Activated CD8-positive, alpha-beta memory T cell treated with anti-CD3 and anti-CD28 coated beads for 24 hours (primary cell): ENCODE data around the gene CHMP1B.

Experiments used
- DNase-seq: peaks from one replicate; pipeline ENCODE4 v3.0.0-alpha.2; 2020

The CHMP1B gene, protein sequence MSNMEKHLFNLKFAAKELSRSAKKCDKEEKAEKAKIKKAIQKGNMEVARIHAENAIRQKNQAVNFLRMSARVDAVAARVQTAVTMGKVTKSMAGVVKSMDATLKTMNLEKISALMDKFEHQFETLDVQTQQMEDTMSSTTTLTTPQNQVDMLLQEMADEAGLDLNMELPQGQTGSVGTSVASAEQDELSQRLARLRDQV

DNA sequence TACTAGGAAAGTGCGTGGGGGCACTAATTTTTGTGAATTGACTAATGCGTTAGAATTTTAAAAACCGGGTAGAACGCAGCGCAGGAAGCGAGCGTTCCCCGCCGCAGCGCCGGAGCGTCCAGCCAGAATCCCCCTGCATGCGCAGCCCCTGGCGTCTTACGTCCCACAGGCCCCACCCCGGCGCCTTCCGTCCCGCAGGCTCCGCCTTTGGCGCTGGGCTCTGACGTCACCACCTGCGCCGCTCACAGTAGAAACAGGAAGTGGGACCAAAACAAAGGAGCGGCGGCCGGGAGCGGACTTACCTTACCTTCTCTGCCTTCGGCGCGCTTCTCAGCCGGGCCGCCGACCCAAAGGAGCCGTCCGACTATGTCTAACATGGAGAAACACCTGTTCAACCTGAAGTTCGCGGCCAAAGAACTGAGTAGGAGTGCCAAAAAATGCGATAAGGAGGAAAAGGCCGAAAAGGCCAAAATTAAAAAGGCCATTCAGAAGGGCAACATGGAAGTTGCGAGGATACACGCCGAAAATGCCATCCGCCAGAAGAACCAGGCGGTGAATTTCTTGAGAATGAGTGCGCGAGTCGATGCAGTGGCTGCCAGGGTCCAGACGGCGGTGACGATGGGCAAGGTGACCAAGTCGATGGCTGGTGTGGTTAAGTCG lies at the start of gene CHMP1B:
CHMP1B (plus strand) TSS at position 268 of the 660 bp plus-strand sequence; CDS start at position 367, 99 bp downstream.
- DNase-seq, result peak; percentile 98

DNA sequence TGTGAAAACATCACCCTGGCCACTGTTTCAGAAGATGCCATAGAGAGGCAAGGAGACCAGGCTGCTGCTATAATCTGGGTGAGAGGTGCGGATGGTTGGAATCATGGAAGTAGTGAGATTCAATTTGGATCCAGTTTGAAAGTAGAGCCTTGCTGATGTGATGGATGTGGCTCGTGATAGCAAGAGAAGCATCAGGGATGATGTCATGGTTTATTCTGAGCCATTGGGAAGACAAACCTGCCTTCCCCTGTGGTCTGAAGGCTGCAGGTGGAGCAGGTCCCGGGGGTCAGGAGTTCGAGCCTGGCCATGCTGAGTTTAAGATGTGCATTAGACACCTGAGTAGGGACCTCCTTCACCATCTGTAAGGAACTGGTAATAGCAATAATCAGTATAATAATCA lies 49.6 kb upstream of the CHMP1B start:
- DNase-seq, result no peak

DNA sequence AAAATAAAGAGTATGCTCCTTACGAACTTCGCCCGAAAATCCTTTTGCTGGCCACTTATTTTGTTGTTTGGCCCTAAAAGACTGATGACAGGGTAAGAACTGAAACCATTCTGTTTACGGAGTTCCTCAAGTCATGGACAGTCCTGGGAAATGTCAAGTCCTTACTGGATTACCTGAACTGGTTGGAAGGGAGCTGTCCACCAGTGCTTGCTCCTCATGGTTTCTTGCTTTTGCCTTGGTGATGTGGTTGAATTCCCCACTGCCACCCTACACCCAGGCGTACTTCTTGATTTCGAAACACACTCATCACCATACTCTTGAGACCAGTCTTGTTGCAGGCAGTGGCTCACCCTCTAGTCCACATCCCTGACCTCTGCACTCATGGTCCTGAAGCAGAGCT lies 49.1 kb upstream of the CHMP1B start:
- DNase-seq, result no peak

DNA sequence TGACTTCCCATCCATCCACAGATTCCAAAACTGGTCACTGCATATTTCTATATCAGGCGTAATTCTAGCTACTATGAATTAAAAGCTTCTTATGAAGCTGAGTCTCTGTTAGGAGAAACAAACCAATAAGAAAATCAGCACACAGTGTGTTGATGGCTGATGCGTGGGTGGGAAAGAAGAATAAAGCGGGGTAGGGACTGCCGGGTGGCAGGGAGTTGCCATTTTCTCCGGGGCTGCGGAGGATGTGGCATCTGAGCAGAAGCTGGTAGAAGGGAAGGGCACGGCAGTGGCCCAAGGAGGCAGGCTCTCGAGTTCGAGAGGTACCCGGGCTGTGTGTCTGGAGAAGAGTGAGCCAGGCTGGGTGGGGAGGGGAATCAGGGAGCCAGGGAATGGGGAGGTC lies 48.6 kb upstream of the CHMP1B start:
- DNase-seq, result no peak

DNA sequence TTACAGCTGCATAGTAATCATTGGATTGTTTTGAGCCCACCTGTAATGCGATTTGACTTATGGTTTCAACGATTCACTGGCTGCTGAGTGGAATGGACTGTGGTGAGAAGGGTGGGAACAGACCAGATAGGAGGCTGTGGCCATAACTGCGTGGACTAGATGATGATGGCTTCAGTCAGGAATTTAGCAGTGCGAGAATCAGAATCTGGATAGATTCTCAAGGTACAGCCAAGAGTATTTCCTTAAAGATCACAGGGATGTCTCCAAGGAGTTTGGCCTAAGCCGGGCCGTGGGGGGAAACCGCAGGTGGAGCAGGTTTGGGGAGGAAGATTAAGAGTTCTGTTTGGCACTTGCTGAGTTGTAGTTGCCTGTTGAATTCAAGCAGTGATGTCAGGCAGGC lies 44.0 kb upstream of the CHMP1B start:
- no peak for DNase-seq

DNA sequence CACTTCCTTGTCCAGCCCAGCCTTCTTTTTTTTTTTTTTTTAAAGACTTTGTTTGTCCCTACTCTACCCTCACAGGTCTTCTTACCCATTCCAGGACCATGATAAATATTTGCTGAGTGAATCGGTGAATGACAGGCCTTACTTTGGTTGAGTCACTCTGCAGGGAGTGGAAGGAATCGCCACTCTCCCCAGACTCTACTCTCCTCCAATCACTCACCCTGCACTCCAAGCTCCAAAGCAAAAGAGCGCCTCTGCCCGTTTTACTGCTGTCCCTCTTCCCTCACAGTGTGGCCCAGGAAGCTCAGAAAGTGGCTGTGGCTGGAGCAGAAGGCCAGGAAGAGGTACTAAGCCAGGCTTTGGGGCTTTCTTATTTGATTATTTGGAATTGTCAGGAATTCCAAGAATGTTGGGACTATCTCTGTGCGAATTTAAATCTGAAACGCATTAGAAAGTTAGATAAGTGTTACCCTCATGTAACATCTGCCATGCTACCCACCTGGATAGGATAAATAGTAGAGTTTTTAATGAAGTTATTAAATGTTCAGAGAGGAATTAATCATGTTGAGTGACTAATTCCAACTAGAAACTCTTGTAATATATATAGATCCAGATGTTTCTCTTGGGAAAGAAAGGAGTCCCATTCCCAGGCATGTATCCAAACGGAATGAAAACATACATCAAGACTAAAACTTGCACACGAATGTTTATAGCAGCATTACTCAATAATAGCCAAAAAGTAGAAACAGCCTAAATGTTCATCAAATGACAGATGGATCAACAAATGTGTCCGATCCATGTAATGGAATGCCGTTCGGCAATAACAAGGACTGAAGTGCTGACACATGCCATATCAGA lies 43.0 kb upstream of the CHMP1B start:
- no peak for DNase-seq

DNA sequence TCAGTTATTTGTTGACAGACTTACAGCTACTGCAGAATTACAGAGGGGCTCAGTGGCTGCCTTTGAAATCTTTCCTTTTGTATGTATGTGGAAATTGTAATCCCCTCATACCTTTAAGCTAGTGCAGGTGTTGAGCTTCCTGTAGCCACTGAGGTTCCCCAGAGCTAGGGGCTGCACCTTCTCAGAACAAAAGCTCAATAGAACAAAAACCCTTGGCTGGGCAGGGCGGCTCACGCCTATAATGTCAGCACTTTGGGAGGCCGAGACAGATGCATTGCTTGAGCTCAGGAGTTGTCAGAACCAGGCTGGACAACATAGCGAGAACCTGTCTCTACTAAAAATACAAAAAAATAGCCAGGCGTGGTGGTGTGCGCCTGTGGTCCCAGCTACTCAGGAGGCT lies 41.3 kb upstream of the CHMP1B start:
- no peak for DNase-seq

DNA sequence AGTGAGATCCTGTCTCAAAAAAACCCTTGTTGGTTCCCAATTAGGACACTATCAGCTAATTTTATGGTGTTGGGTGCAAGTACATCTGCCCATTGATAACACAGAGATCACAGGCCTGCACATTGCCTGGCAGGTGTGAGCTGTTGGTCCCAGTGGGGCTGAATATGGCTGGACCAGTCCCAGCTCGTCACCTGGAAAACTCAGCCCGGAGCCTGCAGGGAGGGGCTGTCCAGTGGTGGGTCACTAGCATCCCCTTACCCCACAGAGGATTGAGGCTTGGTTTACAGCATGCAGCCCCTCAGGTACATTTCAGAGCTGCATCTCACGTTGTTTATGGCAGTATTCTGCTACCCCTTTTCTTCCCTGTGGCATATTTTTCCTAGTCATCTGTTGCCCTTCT lies 40.8 kb upstream of the CHMP1B start:
- DNase-seq, result no peak

DNA sequence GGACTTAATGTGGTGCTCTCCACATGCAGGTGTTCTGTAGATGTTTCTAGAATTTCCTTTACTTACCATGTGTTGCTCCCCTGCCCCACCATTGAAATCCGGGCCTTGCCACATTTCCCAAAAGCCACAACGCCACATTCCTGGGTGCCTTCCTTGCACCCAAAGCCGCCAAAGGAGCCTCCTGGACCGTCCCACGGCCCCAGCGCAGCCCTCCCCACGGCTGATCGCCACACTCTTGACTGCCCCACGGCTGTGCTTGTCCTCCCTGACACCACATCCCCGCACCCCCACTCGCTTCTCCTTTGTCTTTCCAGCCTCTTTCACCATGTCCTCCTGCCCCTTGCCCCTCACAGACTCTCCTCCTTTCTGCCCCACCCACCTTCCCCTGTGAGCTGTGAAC lies 40.2 kb upstream of the CHMP1B start:
- no peak for DNase-seq

DNA sequence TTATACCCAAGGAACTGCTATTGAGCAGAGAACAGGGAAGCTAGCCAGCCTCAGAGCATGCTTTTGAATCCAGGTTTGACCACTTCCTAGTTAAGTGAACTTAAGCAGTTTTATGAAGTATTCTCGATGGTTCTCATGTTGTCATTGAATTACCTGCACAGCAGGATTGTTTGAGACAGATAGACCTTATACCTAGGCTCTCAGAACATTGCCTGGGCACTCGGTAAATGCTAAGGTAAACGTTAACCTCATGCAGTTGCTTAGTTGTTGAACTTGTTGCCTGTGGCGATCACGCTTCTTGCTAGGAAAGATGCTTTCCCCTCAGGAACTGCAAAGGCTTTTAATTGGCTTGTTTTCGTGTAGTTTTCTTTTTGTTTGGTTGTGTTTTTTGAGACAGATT lies 34.0 kb upstream of the CHMP1B start:
- DNase-seq, result no peak

DNA sequence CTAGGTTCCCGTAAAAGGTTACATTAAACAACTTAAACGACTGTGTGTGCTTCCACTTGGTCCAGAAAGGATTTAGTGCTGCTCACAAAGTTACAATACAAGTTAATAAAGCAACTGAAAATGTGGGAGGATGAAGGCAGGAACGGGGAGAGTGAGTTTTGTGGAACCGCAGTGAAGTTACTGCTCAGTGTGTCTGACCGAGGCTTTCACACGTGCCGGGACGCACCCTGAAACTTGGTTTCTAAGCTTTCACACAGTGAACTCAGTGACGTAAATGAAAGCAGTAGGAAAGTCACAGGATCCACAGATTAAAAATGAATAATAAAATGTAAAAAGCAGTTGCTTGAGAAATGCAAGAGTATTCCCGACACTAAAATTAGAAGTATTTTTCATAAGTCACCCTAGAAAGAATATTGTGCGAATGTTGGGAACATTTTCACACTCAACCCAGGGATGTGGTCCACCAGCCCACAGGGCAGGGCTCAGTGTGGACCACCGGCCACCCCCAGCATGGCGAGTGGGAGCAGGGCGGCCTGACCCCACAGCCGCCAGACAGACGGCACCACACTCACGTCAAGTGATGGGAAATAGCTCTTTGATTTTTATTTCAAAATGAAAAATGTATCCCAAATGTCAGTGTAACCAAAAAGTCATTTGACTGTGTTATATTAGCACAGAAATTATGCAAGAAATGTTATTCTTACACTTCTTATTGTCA lies 32.6 kb upstream of the CHMP1B start:
- DNase-seq, result no peak

DNA sequence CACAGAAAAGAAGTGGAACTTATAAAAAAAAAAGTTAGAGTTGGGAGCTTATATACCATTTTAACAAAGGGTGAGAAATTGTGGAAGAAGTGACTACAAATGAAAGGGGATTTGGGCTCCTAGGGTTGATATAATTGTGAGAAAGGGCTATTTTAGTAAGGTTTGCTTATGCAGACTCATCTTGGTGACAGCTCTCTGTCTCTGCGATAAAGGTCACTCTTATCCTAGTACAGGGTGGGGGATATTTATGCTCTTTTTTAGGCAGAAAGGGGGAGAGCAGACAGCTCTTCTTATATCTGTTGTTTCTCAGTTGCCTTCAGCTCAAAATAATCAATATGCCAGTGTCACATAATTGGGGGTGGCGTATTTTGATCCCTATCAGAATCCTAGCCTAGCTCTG lies 31.3 kb upstream of the CHMP1B start:
- DNase-seq, result no peak

DNA sequence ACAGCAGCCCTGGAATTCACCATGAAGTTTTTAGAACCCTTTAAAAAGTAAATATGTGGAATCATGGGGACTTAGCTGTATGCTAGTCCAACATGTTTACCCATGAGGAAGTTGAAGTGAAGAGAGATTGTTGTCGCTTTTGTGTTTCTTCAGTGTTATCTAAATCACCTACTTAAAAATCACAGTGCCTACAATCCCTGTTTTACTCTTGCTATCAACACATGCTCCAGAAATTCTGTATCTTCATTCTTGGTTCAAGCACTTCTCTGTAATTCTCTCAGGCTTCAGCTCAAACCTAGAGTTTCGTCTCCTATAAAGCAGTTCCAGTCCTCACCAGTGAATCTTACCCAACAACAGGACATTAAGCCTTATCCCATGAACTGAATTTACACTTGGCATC lies 30.5 kb upstream of the CHMP1B start:
- no peak for DNase-seq

DNA sequence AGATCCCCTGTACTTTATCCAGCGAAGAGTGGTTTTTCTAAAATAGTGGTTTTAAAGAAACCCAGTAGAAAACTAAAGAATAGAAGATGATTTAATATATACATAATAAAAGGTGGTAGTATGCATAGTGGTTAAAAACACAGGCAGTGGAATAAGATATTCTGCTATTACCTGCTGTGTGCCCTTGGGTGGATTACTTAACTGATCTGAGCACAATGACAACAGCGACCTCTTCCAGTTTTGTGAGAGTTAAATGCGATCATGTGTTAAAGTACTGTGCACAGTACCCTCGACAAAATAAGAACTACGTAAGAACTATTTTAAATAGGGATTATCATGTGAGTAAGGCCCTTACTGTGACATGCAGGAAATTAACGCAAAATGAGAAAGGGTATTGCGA lies 30.0 kb upstream of the CHMP1B start:
- no peak for DNase-seq

DNA sequence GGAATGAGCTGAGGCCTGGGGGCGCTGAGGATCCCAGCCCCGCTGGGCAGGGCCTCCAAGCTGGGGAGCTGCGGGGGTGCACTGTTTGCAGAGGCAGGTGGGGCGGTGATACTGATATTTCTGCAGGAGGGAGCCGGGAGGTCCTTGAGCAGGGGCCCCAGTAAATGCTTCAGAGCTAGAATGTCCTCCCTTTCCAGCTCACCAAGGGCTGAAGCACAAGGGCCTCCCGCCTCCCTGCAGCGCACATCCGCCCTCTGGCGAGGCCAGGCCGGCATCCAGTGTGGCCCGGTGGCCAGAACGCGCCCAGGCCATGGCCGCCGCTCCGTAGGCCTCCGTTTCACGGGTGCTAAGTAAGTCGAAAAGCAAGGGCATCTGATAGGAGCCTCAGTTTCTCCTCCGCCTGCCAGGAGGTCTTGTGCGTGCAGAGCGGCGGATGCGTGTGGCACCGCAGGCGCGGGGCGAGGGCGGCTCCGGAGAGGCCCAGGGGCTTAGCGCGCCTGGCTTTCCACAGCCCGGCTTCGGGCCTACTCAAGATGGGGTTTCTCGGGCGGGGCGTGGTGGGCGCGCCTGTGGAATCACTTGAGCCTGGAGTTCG lies 29.5 kb upstream of the CHMP1B start:
- no peak for DNase-seq

DNA sequence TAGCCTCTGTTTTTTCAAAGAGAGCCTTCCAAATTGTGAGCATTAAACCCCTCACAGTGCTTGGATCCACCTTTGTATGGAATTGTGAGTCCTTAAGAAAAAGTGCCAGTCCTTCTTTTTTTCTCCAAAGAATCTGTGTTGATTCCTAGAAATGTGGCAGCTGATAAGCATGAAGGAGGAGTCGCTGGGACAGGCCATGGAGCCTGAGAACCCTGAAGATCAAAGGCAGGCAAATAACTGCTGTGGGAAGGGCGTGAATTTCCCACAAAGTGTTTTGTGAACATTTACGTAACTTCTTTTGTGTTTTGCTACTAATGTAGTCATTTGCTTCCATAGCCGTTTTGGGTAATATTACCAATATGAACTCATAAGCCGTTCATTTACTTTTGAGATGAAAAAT lies 27.7 kb upstream of the CHMP1B start:
- DNase-seq, result no peak

DNA sequence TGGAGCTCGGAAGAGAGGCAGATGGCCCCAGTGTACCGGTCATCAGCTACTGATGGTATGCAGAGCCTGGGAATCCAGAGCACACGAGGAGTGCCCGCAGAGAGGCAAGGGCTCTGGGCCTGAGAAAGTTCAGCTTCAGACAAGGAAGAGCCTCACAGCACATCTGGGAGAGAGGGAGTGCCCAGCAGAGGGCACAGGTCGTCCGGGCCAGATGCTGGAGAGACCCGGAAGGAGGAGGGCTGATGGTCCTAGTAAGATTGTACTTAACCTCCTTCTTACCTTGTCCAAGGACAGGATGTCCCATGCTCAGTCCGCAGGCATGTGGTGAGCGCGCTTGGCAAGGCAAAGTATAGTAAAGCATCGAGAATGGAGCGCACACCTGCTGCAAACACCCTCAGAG lies 24.4 kb upstream of the CHMP1B start:
- no peak for DNase-seq

DNA sequence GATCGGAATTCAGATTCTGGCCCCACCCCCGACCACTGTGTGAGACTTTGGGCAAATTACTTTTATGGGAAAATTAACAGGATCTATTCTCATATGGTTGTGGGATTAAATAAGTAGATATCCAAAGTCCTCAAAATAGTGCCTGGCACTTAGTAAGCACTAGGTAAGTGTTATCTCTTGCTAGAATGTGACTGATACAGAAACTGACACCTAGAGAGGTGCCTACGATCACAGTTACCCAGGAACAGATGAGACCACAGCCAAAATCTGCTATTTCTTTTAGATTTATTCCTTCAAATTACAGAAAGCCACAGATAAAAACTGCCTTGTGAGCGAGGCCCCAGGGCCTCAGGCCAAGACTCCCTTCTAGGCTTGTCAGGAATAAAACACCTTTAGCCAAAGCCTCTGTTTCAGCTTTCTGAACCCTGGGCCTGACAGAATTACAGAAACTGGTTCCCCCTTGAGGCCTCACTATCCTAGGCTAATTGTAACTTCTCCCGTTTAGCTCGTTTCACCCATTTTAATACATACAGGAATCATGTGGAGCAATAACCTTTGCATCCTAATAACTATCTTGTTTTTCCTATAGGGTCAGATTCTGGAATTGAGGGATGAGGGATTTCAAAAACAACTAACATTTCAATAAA lies 22.3 kb upstream of the CHMP1B start:
- DNase-seq, result no peak

DNA sequence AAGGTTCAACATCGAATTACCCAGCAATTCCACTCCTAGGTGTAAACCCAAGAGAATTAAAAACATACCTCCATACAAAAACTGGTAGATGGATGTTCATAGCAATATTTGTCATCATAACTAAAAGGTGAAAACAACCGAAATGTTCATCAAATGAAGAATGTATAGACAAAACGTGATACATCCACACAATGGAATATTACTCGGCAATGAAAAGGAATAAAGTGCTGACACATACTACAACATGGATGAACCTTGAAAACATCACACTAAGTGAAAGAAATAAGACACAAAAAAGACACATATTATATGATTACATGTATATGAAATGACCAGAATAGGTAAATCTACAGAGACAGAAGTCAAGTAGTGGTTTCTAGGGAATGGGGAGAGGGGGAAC lies 20.6 kb upstream of the CHMP1B start:
- no peak for DNase-seq

DNA sequence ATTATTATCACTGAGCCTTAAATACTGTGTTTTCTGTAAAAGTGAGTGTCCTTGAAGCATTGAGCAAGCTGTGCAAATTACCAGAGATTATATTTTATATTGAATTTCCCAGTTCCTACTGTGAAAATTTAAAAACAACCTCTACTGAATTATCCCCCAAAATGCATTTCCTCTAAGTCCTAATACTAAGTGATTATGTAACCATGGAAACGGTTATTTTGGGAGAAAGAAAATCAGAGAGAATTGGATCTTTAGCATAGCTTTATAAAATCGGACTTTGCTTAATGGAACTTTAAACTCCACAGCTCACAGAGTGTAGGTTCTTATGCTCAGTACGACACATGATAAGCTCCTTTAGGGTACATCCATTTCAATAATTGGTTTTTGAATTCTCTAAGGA lies 19.3 kb upstream of the CHMP1B start:
- no peak for DNase-seq

DNA sequence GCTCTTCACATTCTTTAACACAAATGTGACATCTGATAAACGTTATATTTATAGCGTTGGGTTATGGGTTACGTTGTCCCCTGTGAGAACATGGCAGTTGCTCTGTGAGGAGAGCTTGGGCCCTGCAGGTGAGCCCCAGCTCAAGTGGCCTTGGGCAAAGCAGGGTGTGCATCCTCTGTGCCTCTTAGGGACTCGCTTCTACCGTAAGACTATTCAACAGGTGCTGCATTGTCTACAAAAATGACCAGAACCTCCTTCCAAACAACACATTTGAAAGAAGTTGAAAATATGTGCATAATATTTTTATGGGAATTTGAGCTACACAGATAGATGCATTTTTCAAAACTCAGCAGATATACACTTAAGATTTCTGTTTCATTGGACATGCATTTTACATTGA lies 16.4 kb upstream of the CHMP1B start:
- no peak for DNase-seq

DNA sequence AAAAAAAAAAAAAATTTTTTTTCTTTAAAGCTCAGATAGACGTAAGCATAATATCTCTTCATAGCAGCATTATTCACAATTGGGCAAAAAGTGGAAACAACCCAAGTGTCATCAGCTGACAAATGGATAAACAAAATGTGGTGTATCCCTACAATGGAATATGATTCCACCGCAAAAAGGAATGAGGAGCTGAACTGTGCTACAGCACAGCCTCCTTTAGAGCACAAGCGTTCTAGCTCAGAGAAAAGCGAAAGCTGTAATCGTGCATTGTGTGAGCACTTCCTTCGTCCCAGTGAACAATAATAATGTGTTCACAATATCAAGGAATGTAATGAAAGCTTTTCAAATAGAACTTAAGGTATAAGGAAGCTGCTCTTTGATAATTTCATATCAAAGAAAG lies 11.7 kb upstream of the CHMP1B start:
- DNase-seq, result no peak

DNA sequence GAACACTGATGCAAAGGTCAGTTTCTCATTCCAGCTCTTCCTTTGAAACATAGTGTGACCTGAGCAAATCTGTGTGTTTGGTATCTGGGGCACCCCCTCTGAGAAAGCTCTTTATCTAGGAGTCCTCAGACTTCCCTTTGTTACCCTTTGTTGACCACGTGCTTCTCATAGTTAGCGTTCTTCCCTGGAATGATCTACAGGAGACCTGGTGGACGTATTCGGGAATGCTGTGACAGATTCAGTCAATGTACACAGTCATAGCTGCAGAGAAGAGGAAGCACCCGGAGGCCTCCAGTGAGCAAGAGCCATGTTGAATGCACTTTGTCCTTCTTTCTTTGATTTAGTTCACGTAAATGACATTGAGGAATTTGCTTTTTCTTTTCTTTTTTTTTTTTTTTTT lies 10.7 kb upstream of the CHMP1B start:
- DNase-seq, result no peak
